Measurements from ENCODE around the gene SECISBP2L. TPM values are rescaled to one million over a fixed set of nuclear protein-coding genes. Genes with fewer than 3 reads are reported as not detected.

The SECISBP2L gene
- total and polyA plus RNA-seq, 2 donors (not counting 3 experiments of a cell fraction or from before 2014, with no cell fraction given), result 23.1 to 52.3 TPM

DNA sequence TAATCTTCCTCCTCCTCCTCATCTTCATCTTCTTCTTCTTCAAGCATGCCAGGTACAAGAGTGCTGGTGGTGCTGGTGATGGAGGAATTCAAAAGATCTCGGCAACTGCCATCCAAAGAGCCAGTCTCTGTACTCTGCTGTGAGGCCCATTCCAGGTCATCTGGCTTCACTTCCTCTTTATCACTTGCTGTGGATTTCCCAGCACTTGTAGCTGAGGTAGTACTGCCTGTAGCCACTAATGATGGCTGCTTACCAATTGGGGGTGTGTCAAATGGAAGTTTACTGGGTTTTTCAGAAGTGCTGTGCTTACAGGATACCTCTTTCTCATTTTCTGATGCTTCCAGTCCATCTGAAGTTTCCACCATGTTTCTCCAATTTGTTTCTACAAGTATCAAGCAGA, 53.7 kb downstream of the SECISBP2L start:
- Histone ChIP-seq H3K36me3 (ENCODE audit: control insufficient read depth in 2 of 2, extremely low read depth in 1 of 2, insufficient read depth in 2 of 2, low read length in 2 of 2) (peaks cover 13 to 17% of the 10 kb centered on the region in 2 experiments), H3K9ac (replicated peaks; ENCODE audit: extremely low read depth, insufficient read depth, low read length) (no peak overlapping the region), H3K4me3 (replicated peaks in 1 of 3; ENCODE audit: insufficient read depth in 1 of 3, low read depth in 1 of 3, low read length in 3 of 3) (no peak overlapping the region), H3K9me3 (replicated peaks; ENCODE audit: control insufficient read depth, insufficient read depth, low read length) (no peaks in the 10 kb centered on the region), H3K4me2 (ENCODE audit: insufficient read depth, low read length) (no peak overlapping the region), H3K79me2 (ENCODE audit: control insufficient read depth, insufficient read depth, low read length) (no peaks in the 10 kb centered on the region), H3K9me1 (replicated peaks; ENCODE audit: control insufficient read depth, extremely low read depth, insufficient read depth, low read length) (no peaks in the 10 kb centered on the region), H2AFZ (ENCODE audit: low read depth, low read length) (no peak overlapping the region), H3K27me3 (ENCODE audit: control insufficient read depth in 2 of 2, insufficient read depth in 2 of 2, low read length in 2 of 2) (no peaks in the 10 kb centered on the region), H3K27ac (ENCODE audit: insufficient read depth, low read depth, low read length) (no peak overlapping the region), H4K20me1 (replicated peaks; ENCODE audit: control insufficient read depth, extremely low read depth, insufficient read depth, low read length) (peaks cover 3% of the 10 kb centered on the region), H3K4me1 (ENCODE audit: control insufficient read depth, extremely low read depth, insufficient read depth, low read length) (no peaks in the 10 kb centered on the region)
- dilution Hi-C loops (cut with MboI; ENCODE audit: extremely low pct_ligation_motif_present, low sequenced_read_pairs) (no loop called here), intact Hi-C loops (cut with micrococcal nuclease) (no loop called here)
- DNase-seq (ENCODE audit: low read depth, low spot score) (no peak), FAIRE-seq (no peak)
- POLR2A ChIA-PET, result no interaction called here
- TF ChIP-seq GATA2 (IDR thresholded peaks at IDR 0.05; ENCODE audit: insufficient read depth, insufficient read length, low read depth, low read length) (no peak), MYC (IDR thresholded peaks at IDR 0.05; ENCODE audit: low read depth, low read length) (no peak), POLR2A (IDR thresholded peaks at IDR 0.05; ENCODE audit: low read depth, low read length) (no peak), CTCF (IDR thresholded peaks at IDR 0.05; ENCODE audit: extremely low read depth in 1 of 2, insufficient read depth in 1 of 2, low read depth in 1 of 2, low read length in 2 of 2) (no peak), JUN (IDR thresholded peaks at IDR 0.05; ENCODE audit: borderline replicate concordance, insufficient read depth, insufficient read length, low read depth) (no peak), FOS (IDR thresholded peaks at IDR 0.05; ENCODE audit: borderline replicate concordance, insufficient read depth, low read length) (no peak), EZH2 (IDR thresholded peaks at IDR 0.05; ENCODE audit: borderline replicate concordance, low read depth, low read length, severe bottlenecking) (no peak), POLR2AphosphoS5 (IDR thresholded peaks at IDR 0.05; ENCODE audit: insufficient read depth, low read depth, low read length) (no peak)
- TF ChIP-seq, protein P1, sequence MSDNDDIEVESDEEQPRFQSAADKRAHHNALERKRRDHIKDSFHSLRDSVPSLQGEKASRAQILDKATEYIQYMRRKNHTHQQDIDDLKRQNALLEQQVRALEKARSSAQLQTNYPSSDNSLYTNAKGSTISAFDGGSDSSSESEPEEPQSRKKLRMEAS (IDR thresholded peaks at IDR 0.05; ENCODE audit: insufficient read depth, insufficient read length), result no peak
- BruUV-seq (replicated peaks), result no TSS peak
- CTCF ChIA-PET, result interaction anchor here (2.4 kb wide), 2 partner anchors 17 to 131 kb away, joined by 6 to 8 read pairs; no protein-coding TSS in a partner anchor

Measured in endothelial cell of umbilical vein (primary cell).